ENCODE data around the gene MUCL3.
"Not testable (repeated sequence)": the region's sequence is repeated elsewhere in the genome, so short reads cannot be mapped to it uniquely, and the experiment has no call there.

The MUCL3 gene

DNA sequence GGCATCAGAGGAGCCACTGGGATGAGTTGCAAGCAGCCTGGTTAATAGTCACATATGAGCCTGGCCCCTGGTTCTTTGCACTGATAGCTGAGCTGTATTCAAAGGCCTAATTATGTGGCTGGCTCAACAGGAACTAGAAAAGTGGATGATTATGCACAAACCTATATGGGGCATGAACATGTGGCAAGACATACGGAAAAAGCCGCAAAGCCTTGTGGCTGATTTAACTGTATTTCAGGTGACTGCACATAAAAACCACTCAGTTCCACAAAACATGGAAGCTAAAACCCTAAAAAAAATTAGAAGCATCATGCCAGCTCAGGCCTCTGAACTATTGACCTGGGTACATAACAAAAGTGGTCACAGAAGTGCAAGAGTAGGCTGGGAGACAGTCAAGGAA, 56.5 kb downstream of the MUCL3 start:
- no peaks in the 10 kb centered on the region for H3K36me3 ChIP-seq (ENCODE audit: insufficient read depth, low read length)
- no peak overlapping the region for H3K9ac ChIP-seq (ENCODE audit: low read depth, low read length)
- no peaks in the 10 kb centered on the region for H3K4me1 ChIP-seq (ENCODE audit: insufficient read depth, low read length)
- H3K9me3 ChIP-seq (ENCODE audit: control insufficient read depth, insufficient read depth, low read length): no peaks in the 10 kb centered on the region; the same call in 1 of the 2 replicates

DNA sequence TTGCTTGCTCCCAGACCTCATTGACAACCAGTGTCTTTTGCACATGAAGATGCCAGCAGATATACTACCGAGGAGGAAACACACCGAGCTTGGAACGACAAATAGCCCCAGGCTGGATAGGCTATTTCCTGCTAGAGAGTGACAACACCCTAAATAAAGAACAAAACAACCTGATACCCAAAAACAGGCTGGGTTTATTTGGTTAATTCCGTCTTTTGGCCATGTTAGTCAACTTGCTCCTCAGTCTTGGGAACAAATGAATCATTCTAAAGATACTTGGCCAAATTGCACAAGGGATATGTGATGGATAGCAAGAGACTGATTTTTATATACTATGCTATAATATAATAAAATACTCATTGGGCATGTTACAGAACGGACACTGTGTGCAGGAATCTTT, 58.0 kb downstream of the MUCL3 start:
- H3K4me1 ChIP-seq (ENCODE audit: insufficient read depth, low read length): no peaks in the 10 kb centered on the region
- H3K9me3 ChIP-seq (ENCODE audit: control insufficient read depth, insufficient read depth, low read length): no peaks in the 10 kb centered on the region; the same call in 1 of the 2 replicates
- H3K36me3 ChIP-seq (ENCODE audit: insufficient read depth, low read length): no peaks in the 10 kb centered on the region
- no peak overlapping the region for H3K9ac ChIP-seq (ENCODE audit: low read depth, low read length)

DNA sequence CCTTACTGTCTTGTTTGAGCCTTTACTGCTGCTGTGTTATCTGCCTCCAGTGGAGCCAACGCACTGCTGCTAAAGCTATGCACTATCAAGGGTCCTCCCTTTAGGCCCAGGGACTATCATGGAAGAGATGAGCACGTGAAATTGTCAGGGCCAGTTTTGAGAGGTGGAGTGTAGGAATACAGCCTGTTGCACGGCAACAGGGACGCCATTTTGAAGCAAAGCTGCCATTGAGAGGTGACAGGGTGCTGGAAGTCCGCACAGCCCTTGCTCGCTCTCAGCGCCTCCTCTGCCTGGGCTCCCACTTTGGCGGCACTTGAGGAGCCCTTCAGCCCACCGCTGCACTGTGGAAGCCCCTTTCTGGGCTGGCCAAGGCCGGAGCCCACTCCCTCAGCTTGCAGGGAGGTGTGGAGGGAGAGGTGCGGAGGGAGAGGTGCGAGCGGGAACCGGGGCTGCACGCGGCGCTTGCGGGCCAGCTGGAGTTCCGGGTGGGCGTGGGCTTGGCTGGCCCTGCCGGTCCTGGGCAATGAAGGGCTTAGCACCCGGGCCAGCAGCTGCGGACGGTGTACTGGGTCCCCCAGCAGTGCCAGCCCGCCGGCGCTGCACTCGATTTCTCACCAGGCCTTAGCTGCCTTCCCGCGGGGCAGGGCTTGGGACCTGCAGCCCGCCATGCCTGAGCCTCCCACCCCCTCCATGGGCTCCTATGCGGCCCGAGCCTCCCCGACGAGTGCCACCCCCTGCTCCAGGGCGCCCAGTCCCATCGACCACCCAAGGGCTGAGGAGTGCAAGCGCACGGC, 59.5 kb downstream of the MUCL3 start:
- H3K4me1 ChIP-seq (ENCODE audit: insufficient read depth, low read length); H3K9ac ChIP-seq (ENCODE audit: low read depth, low read length); H3K36me3 ChIP-seq (ENCODE audit: insufficient read depth, low read length); H3K9me3 ChIP-seq (ENCODE audit: control insufficient read depth, insufficient read depth, low read length): not testable (repeated sequence)

DNA sequence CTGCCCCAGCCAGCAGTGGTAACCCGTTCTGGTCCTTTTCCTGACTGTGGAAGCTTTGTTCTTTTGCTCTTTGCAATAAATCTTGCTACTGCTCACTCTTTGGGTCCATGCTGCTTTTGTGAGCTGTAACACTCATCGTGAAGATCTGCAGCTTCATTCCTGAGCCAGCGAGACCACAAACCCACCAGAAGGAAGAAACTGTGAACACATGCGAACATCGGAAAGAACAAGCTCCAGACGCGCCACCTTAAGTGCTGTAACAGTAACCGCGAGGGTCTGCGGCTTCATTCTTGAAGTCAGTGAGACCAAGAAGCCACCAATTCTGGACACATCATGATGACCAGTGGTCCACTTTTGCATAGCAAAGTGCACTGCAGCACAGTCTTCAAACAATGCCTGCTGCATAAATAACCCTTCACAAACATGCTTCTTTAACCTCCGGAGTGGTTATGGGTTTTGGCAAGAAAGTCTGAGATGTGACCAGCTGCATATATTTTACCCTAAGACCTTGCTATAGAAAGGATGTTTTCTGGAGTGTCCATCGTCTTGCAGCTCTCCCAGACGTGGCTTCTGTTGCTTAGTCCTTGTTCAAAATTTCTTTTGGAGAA, 60.6 kb downstream of the MUCL3 start:
- H3K9ac ChIP-seq (ENCODE audit: low read depth, low read length): no peak overlapping the region
- no peaks in the 10 kb centered on the region for H3K4me1 ChIP-seq (ENCODE audit: insufficient read depth, low read length)
- H3K36me3 ChIP-seq (ENCODE audit: insufficient read depth, low read length): no peaks in the 10 kb centered on the region
- H3K9me3 ChIP-seq (ENCODE audit: control insufficient read depth, insufficient read depth, low read length): no peaks in the 10 kb centered on the region

DNA sequence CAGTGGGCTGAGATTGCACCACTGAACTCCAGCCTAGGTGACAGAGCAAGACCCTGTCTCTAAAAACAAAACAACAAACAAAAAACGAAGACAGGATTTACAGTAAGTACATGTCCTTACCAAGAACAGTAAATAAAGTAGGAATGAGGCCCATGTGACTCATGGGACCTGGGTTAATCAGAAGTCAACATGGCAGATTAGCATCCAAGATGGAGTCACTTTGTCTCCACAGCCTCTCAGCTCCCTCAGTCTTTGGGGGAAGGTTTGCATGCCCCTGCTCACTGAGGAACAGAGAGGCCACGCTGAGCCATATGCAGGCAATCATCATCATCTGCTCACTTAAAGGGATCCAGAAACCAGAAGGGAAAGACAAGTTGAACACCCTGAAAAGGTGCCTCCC, 61.7 kb downstream of the MUCL3 start:
- Histone ChIP-seq H3K4me1 (ENCODE audit: insufficient read depth, low read length) (no peaks in the 10 kb centered on the region), H3K9me3 (ENCODE audit: control insufficient read depth, insufficient read depth, low read length) (no peaks in the 10 kb centered on the region), H3K36me3 (ENCODE audit: insufficient read depth, low read length) (no peaks in the 10 kb centered on the region), H3K9ac (ENCODE audit: low read depth, low read length) (no peak overlapping the region)
